NCI-H82 treated with DMSO at 0.1 percent for 48 hours (cell line): Measurements from ENCODE around the gene SRBD1.

Experiments
- DNase-seq: peaks from one replicate; lab custom pipeline; 2025; ENCODE audit not compliant: unreplicated experiment; lab: John Stamatoyannopoulos, UW

SRBD1 gene

GRCh38 chr2:45380131-45380836, 230.8 kb downstream of the SRBD1 start:
- DNase-seq: no peak

- DNase-seq: no peak
Observed at GRCh38 chr2:45379399-45380087, 231.5 kb downstream of the SRBD1 start.

GRCh38 chr2:45373534-45373933, 237.5 kb downstream of the SRBD1 start:
- no peak for DNase-seq

- no peak for DNase-seq
Observed at GRCh38 chr2:45370369-45370768, 240.7 kb downstream of the SRBD1 start.

- no peak for DNase-seq
Observed at GRCh38 chr2:45368792-45369191, 242.3 kb downstream of the SRBD1 start.

- no peak for DNase-seq
Observed at GRCh38 chr2:45361666-45362065, 249.4 kb downstream of the SRBD1 start.

- no peak for DNase-seq
Observed at GRCh38 chr2:45354776-45355175, 256.3 kb downstream of the SRBD1 start.

- DNase-seq: no peak
Observed at GRCh38 chr2:45353879-45354278, 257.2 kb downstream of the SRBD1 start.

- DNase-seq: no peak
Observed at GRCh38 chr2:45352506-45352905, 258.6 kb downstream of the SRBD1 start.

GRCh38 chr2:45345331-45346234, 265.5 kb downstream of the SRBD1 start:
- no peak for DNase-seq

GRCh38 chr2:45344502-45344901, 266.6 kb downstream of the SRBD1 start:
- no peak for DNase-seq

- DNase-seq: no peak
Observed at GRCh38 chr2:45344071-45344470, 267.0 kb downstream of the SRBD1 start.

- no peak for DNase-seq
Observed at GRCh38 chr2:45343251-45344017, 267.6 kb downstream of the SRBD1 start.

- DNase-seq: no peak
Observed at GRCh38 chr2:45340318-45340717, 270.7 kb downstream of the SRBD1 start.

- no peak for DNase-seq
Observed at GRCh38 chr2:45339253-45339652, 271.8 kb downstream of the SRBD1 start.
